PC-3 (cell line): ENCODE measurements around the gene EPG5. TPM values are rescaled to one million over a fixed set of nuclear protein-coding genes. Genes with fewer than 3 reads are reported as not detected.

Experiments
- ATAC-seq: fragments of 200-7000 bp; cut with Tn5 transposase; 2 replicates; pipeline ENCODE4 v1.9.1; 2020; ENCODE audit warnings: mild to moderate bottlenecking, moderate library complexity
- BruUV-seq: library from RNA; stranded (reverse); fragments of 400-500 nt; replicated peaks from 2 replicates; lab custom pipeline; 2021; lab: Mats Ljungman, UMichigan
- CTCF ChIA-PET: fragments of 300-600 bp; sonication (Branson Sonifier 250); formaldehyde crosslinking; loops from one replicate; lab custom pipeline; 2022; ENCODE audit warnings: antibody characterized with exemption; lab: Charles Lee
- POLR2A ChIA-PET: fragments of 300-600 bp; sonication (Branson Sonifier 250); formaldehyde crosslinking; loops from one replicate; lab custom pipeline; 2022; ENCODE audit warnings: antibody characterized with exemption; ENCODE audit not compliant: unreplicated experiment; lab: Charles Lee
- DNase-seq: peaks from one replicate; pipeline ENCODE4 v3.0.0-alpha.2; 2015
- H2AFZ ChIP-seq: fragments of 300-600 bp; sonication (generic); 2 replicates; pipeline ENCODE4 v1.6.0; 2016; ENCODE audit warnings: antibody characterized with exemption, low read length
- H3F3A ChIP-seq: fragments of 300-600 bp; sonication (generic); one replicate; pipeline ENCODE4 v1.6.0; 2017; ENCODE audit warnings: antibody characterized with exemption, low read length, control low read depth, mild to moderate bottlenecking; ENCODE audit not compliant: unreplicated experiment
- H3K27ac ChIP-seq: fragments of 300-600 bp; sonication (generic); 2 replicates; pipeline ENCODE4 v1.5.1; 2016; ENCODE audit warnings: mild to moderate bottlenecking, low read length
- H3K27me3 ChIP-seq: fragments of 300-600 bp; sonication (generic); 2 replicates; pipeline ENCODE4 v1.6.1; 2016; ENCODE audit warnings: low read length, mixed read lengths
- H3K36me3 ChIP-seq: fragments of 300-600 bp; sonication (generic); 2 replicates; pipeline ENCODE4 v1.6.1; 2016; ENCODE audit warnings: low read depth, mixed run types, low read length, mixed read lengths
- H3K4me1 ChIP-seq: fragments of 300-600 bp; sonication (generic); 2 replicates; pipeline ENCODE4 v1.5.1; 2016; ENCODE audit warnings: low read length; ENCODE audit not compliant: insufficient read depth
- H3K4me2 ChIP-seq: fragments of 300-600 bp; sonication (generic); 2 replicates; pipeline ENCODE4 v1.6.0; 2016; ENCODE audit warnings: low read length
- H3K4me3 ChIP-seq: fragments of 300-600 bp; sonication (generic); 2 replicates; pipeline ENCODE4 v1.5.1; 2016; ENCODE audit warnings: mild to moderate bottlenecking, low read length, mixed read lengths
- H3K79me2 ChIP-seq: fragments of 300-600 bp; sonication (generic); 2 replicates; pipeline ENCODE4 v1.6.1; 2017; ENCODE audit warnings: low read length, mixed read lengths
- H3K9ac ChIP-seq: fragments of 300-600 bp; sonication (generic); 2 replicates; pipeline ENCODE4 v1.6.0; 2016; ENCODE audit warnings: mild to moderate bottlenecking, low read length
- H3K9me2 ChIP-seq: fragments of 300-600 bp; sonication (generic); replicated peaks from 2 replicates; pipeline ENCODE4 v1.6.1; 2016; ENCODE audit warnings: mixed run types, low read length, mixed read lengths
- H3K9me3 ChIP-seq: fragments of 300-600 bp; sonication (generic); 2 replicates; pipeline ENCODE4 v1.6.1; 2016; ENCODE audit warnings: low read length, mixed read lengths
- H4K20me1 ChIP-seq: fragments of 300-600 bp; sonication (generic); 2 replicates; pipeline ENCODE4 v1.6.1; 2016; ENCODE audit warnings: low read length, mixed read lengths
- CTCF ChIP-seq: fragments of 300-600 bp; sonication (generic); conservative IDR thresholded peaks from 2 replicates; pipeline ENCODE4 v1.5.1; 2017; ENCODE audit warnings: antibody characterized with exemption, low read depth, mild to moderate bottlenecking, low read length
- EZH2 ChIP-seq: fragments of 300-600 bp; sonication (generic); IDR thresholded peaks from one replicate; pipeline ENCODE4 v1.6.1; 2017; ENCODE audit warnings: antibody characterized with exemption, mild to moderate bottlenecking, low read length; ENCODE audit not compliant: unreplicated experiment
- EZH2phosphoT487 ChIP-seq: fragments of 300-600 bp; sonication (generic); IDR thresholded peaks from 2 replicates; pipeline ENCODE4 v1.6.1; 2018; ENCODE audit warnings: mild to moderate bottlenecking, antibody characterized with exemption, low read length, borderline replicate concordance
- intact Hi-C: fragments of 100-400 bp; cut with micrococcal nuclease; formaldehyde crosslinking; loops from 2 replicates; pipeline ENCODE4 v1.9.0; 2023
- total RNA-seq: library from RNA; depleted of rRNA; stranded (reverse); fragments of >200 nt; gene quantifications from 2 replicates; pipeline ENCODE4 v1.2.3, GENCODE V29; 2014

EPG5 gene
- total RNA-seq, 1 experiment from 2014 or later, result 7.1 TPM

DNA sequence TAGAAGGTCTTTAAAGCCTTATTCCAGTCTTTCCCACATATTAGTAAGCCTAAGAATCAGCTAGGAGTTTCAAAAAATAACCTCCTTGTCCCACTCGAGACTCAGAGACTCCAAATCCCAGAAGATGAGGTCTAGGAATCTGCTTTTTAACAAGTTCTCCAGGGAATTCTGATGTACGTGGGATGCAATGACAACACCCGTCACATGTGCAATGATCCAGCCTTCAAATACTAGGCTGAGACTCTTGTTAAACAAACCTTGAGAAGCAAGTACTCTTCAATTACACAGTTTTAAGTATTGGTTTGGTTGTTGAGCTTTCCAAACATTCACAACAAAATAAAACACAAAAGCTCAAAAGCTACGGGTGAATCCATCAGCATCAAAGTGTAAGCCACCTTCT lies 53.9 kb downstream of the EPG5 start:
- no peak for ATAC-seq
- CTCF ChIA-PET, result no interaction called here
- POLR2A ChIA-PET, result interaction anchor here (0.7 kb wide), 1 partner anchor 125 kb away, joined by 3 read pairs; no protein-coding TSS in a partner anchor
- no peak overlapping the region for H3K9ac ChIP-seq
- no peak overlapping the region for H3K27ac ChIP-seq
- H3K4me3 ChIP-seq, result no peak overlapping the region
- H3K4me1 ChIP-seq, result no peaks in the 10 kb centered on the region
- no peaks in the 10 kb centered on the region for H3K9me3 ChIP-seq
- H3K27me3 ChIP-seq, result no peaks in the 10 kb centered on the region
- no peak for TF ChIP-seq CTCF
- no peak for TF ChIP-seq EZH2
- no peaks in the 10 kb centered on the region for H3K79me2 ChIP-seq
- no TSS peak for BruUV-seq
- H3K9me2 ChIP-seq, result no peaks in the 10 kb centered on the region
- intact Hi-C loops, result no loop called here
- H2AFZ ChIP-seq, result no peak overlapping the region
- no peaks in the 10 kb centered on the region for H3F3A ChIP-seq
- H3K36me3 ChIP-seq, result peaks cover 4% of the 10 kb centered on the region
- H4K20me1 ChIP-seq, result no peaks in the 10 kb centered on the region
- no peak for DNase-seq
- no peak overlapping the region for H3K4me2 ChIP-seq

DNA sequence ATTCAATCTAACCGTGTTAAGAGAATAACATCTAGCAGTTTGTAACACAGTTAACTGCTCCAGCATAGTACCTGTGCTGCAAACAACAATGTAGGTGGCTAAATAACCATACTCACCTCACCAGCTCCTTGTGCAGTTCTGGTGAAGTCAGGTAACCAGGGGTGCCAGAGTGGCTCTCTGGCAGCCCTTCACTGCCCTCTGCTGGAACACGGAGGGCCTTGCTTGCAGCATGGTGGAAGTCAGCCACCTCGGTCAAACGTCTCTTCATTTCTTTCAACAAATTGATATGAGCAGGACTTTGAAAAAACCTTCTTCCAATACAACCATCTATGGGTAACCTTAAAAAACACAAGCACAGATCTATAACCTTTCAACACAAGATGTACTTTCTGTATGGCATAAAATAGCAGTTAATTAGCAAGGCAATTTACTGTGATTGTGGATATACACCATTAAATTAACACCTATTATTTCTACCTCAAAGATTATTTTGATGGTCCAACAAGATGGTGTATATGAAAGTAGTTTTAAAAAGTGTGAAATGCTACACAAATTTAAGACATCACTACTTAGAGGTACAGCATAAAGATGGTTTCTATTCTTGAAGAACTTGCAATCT lies 56.6 kb downstream of the EPG5 start:
- Histone ChIP-seq H3F3A (no peaks in the 10 kb centered on the region), H3K9ac (no peak overlapping the region), H3K9me2 (no peaks in the 10 kb centered on the region), H3K4me3 (no peak overlapping the region), H3K9me3 (no peaks in the 10 kb centered on the region), H3K27ac (no peak overlapping the region), H2AFZ (no peak overlapping the region), H3K4me1 (no peaks in the 10 kb centered on the region), H3K27me3 (no peaks in the 10 kb centered on the region), H3K36me3 (peaks cover 4% of the 10 kb centered on the region), H3K79me2 (no peaks in the 10 kb centered on the region), H4K20me1 (no peaks in the 10 kb centered on the region), H3K4me2 (no peak overlapping the region)
- ATAC-seq (peak; percentile 79), DNase-seq (peak; percentile 61)
- no TSS peak for BruUV-seq
- POLR2A ChIA-PET, result no interaction called here
- TF ChIP-seq EZH2phosphoT487 (no peak), CTCF (peak; percentile 70)
- CTCF ChIA-PET, result interaction anchor here (0.6 to 0.7 kb wide), 3 partner anchors 14 to 245 kb away, joined by 4 to 7 read pairs (median 4); no protein-coding TSS in a partner anchor
- intact Hi-C loops, result loop anchor here (1.0 kb wide), 1 partner anchor 245 kb away; no protein-coding TSS in a partner anchor

DNA sequence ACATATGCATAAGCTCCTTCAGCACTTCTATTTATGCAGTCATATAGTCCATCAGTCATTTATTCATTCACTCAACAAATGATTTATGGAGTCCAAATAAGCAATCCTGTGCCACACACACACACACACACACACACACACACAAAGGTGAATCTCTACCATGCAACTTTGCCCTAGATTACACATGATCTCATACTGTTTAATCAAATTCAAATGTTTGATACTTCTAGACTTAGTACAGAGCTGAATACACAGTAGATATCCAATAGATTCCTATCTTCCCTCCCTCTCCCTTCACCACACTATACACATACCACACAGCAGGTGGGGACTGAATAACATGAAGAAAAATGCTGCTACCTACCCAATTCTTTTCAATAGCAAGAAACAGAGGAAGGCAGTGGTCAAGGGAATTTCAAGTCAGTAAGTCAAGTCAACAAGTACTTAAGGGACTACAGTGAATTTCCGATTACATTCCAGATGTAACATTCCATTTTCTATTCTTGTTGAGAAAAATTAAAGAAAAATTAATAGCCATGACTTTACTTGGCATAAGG lies 65.4 kb downstream of the EPG5 start:
- CTCF ChIA-PET, result interaction anchor here (0.6 kb wide), 1 partner anchor 73 kb away, joined by 3 read pairs; no protein-coding TSS in a partner anchor
- no peak for TF ChIP-seq CTCF
- TF ChIP-seq EZH2, result no peak
- no peak for TF ChIP-seq EZH2phosphoT487
- H3F3A ChIP-seq, result no peaks in the 10 kb centered on the region
- H3K9ac ChIP-seq, result no peak overlapping the region
- no peak for DNase-seq
- BruUV-seq, result no TSS peak
- H3K4me2 ChIP-seq, result no peak overlapping the region
- H3K9me2 ChIP-seq, result no peaks in the 10 kb centered on the region
- no peak for ATAC-seq
- H3K9me3 ChIP-seq, result no peaks in the 10 kb centered on the region
- H3K27me3 ChIP-seq, result no peaks in the 10 kb centered on the region
- POLR2A ChIA-PET, result no interaction called here
- no peaks in the 10 kb centered on the region for H3K36me3 ChIP-seq
- H3K4me1 ChIP-seq, result no peaks in the 10 kb centered on the region
- intact Hi-C loops, result no loop called here
- no peaks in the 10 kb centered on the region for H3K79me2 ChIP-seq
- H3K27ac ChIP-seq, result no peak overlapping the region
- H4K20me1 ChIP-seq, result no peaks in the 10 kb centered on the region
- no peak overlapping the region for H2AFZ ChIP-seq
- no peak overlapping the region for H3K4me3 ChIP-seq
